Hematopoietic multipotent progenitor cell (in vitro differentiated cells): ENCODE results near the gene CCDC8. TPM values are rescaled to one million over a fixed set of nuclear protein-coding genes. Genes with fewer than 3 reads are reported as not detected.
"Not testable (repeated sequence)": the region's sequence is repeated elsewhere in the genome, so short reads cannot be mapped to it uniquely, and the experiment has no call there.

Experiments used
- DNase-seq, 3 donors: peaks; one replicate each; pipeline ENCODE4 v3.0.0-alpha.2; 2011 to 2015; ENCODE audit warnings: low read depth in 2 of 3, low spot score in 2 of 3
- total RNA-seq: library from RNA; depleted of rRNA; stranded (reverse); fragments of >200 nt; gene quantifications from one replicate; pipeline ENCODE4 v1.2.3, GENCODE V29; 2012

CCDC8 gene
- total RNA-seq, 1 donor = 2.4 TPM

- DNase-seq = peak in 2 of 3 donors; percentile 77 to 87
These were observed 15.1 kb upstream of the CCDC8 start, which contains the start of gene PNMA8C for GRCh38 chr19:46428239-46429135. Gene PNMA8C, minus strand, starts transcription at chr19:46428936. Its CDS starts 577 bp downstream, at chr19:46428359.

- no peak for DNase-seq
These were observed 14.2 kb upstream of the CCDC8 start for GRCh38 chr19:46427518-46428045.

GRCh38 chr19:46426506-46427162 lies 13.3 kb upstream of the CCDC8 start:
- peak in 2 of 3 donors; percentile 80 to 87 for DNase-seq

GRCh38 chr19:46426035-46426505 lies 12.7 kb upstream of the CCDC8 start:
- peak in 1 of 3 donors; percentile 56 for DNase-seq

- no peak for DNase-seq
These were observed 9.8 kb upstream of the CCDC8 start for GRCh38 chr19:46423188-46423587.

- DNase-seq = no peak
These were observed 9.0 kb upstream of the CCDC8 start for GRCh38 chr19:46422344-46422743.

GRCh38 chr19:46420056-46420455 lies 6.7 kb upstream of the CCDC8 start:
- no peak for DNase-seq

- DNase-seq = peak in 2 of 3 donors; percentile 39 to 58
These were observed 2.7 kb upstream of the CCDC8 start for GRCh38 chr19:46415804-46416709.

GRCh38 chr19:46414899-46415298 lies 1.5 kb upstream of the CCDC8 start:
- not testable (repeated sequence) for DNase-seq

- DNase-seq = no peak
These were observed 608 bp downstream of the CCDC8 start for GRCh38 chr19:46412650-46413261.

- no peak for DNase-seq
These were observed 1.3 kb downstream of the CCDC8 start for GRCh38 chr19:46411925-46412649.

- no peak for DNase-seq
These were observed 2.1 kb downstream of the CCDC8 start for GRCh38 chr19:46411088-46411924.

- no peak for DNase-seq
These were observed 2.9 kb downstream of the CCDC8 start for GRCh38 chr19:46410205-46411087.

- no peak for DNase-seq
These were observed 4.2 kb downstream of the CCDC8 start for GRCh38 chr19:46409191-46409590.

GRCh38 chr19:46408664-46409039 lies 4.7 kb downstream of the CCDC8 start:
- no peak for DNase-seq

- no peak for DNase-seq
These were observed 5.3 kb downstream of the CCDC8 start for GRCh38 chr19:46407856-46408663.

- DNase-seq = no peak
These were observed 6.4 kb downstream of the CCDC8 start for GRCh38 chr19:46406976-46407375.
